HG03108 (cell line): Measurements from ENCODE around the gene BRD9.

Experiments
- ATAC-seq: cut with Tn5 transposase; IDR thresholded peaks from one replicate; pipeline ENCODE4 v1.9.1; 2021; ENCODE audit warnings: moderate library complexity; ENCODE audit not compliant: unreplicated experiment

BRD9 gene

GRCh38 chr5:905139-905642 lies 12.6 kb upstream of the BRD9 start:
- ATAC-seq: no peak

GRCh38 chr5:903756-904096 lies 11.1 kb upstream of the BRD9 start:
- ATAC-seq: no peak

- ATAC-seq: no peak
Measured at GRCh38 chr5:902129-902916, 9.7 kb upstream of the BRD9 start.

- ATAC-seq: no peak
Measured at GRCh38 chr5:900781-901180, 8.2 kb upstream of the BRD9 start.

- ATAC-seq: no peak
Measured at GRCh38 chr5:893711-894110, 1.1 kb upstream of the BRD9 start.

GRCh38 chr5:893137-893506 lies 521 bp upstream of the BRD9 start:
- ATAC-seq: peak; percentile 2

- no peak for ATAC-seq
Measured at GRCh38 chr5:891837-892393, 686 bp downstream of the BRD9 start.

- ATAC-seq: no peak
Measured at GRCh38 chr5:891117-891836, 1.3 kb downstream of the BRD9 start.

GRCh38 chr5:889075-889710 lies 3.4 kb downstream of the BRD9 start:
- no peak for ATAC-seq

- ATAC-seq: no peak
Measured at GRCh38 chr5:888638-889035, 4.0 kb downstream of the BRD9 start.

GRCh38 chr5:887947-888637 lies 4.5 kb downstream of the BRD9 start:
- ATAC-seq: no peak

GRCh38 chr5:886716-887325 lies 5.8 kb downstream of the BRD9 start:
- no peak for ATAC-seq

- no peak for ATAC-seq
Measured at GRCh38 chr5:886036-886435, 6.6 kb downstream of the BRD9 start.

- ATAC-seq: no peak
Measured at GRCh38 chr5:885529-885928, 7.1 kb downstream of the BRD9 start.

GRCh38 chr5:885127-885442 lies 7.5 kb downstream of the BRD9 start:
- no peak for ATAC-seq

- ATAC-seq: no peak
Measured at GRCh38 chr5:884345-885126, 8.1 kb downstream of the BRD9 start.

- ATAC-seq: no peak
Measured at GRCh38 chr5:883475-884181, 9.0 kb downstream of the BRD9 start.

GRCh38 chr5:882253-883183 lies 10.1 kb downstream of the BRD9 start:
- ATAC-seq: no peak
